H1 (cell line): Measurements from ENCODE around the gene PPM1F. TPM values are rescaled to one million over a fixed set of nuclear protein-coding genes. Genes with fewer than 3 reads are reported as not detected.

ENCODE experiments used
- ASH2L ChIP-seq: fragments of 200-600, 300-600 bp; sonication (generic); IDR thresholded peaks from one replicate; pipeline ENCODE4 v1.7.1; 2017; ENCODE audit warnings: low read length
- ATF3 ChIP-seq: IDR thresholded peaks from 2 replicates; pipeline ENCODE4 v1.6.1; 2011; ENCODE audit warnings: low read depth, mild to moderate bottlenecking, low read length; ENCODE audit not compliant: insufficient read depth
- BCL11A ChIP-seq, 2 experiments: IDR thresholded peaks; one replicate each; pipeline ENCODE4 v1.6.1; 2011; ENCODE audit warnings: low read depth in 2 of 2, low read length in 2 of 2, mild to moderate bottlenecking in 2 of 2
- CHD2 ChIP-seq: IDR thresholded peaks from 2 replicates; pipeline ENCODE4 v1.6.1; 2012; ENCODE audit warnings: low read length, improper control_type of control experiment
- CHD7 ChIP-seq: fragments of 300-600 bp; sonication (generic); IDR thresholded peaks from 2 replicates; pipeline ENCODE4 v1.7.1; 2012; ENCODE audit warnings: low read length, moderate library complexity, mild to moderate bottlenecking, inconsistent platforms; ENCODE audit not compliant: insufficient replicate concordance
- HDAC2 ChIP-seq, 2 experiments: fragments of 300-600 bp in 1 of 2; sonication (generic) in 1 of 2; IDR thresholded peaks; 2 replicates each; pipeline ENCODE4 v1.6.1; 2011 to 2012; ENCODE audit warnings: low read depth in 2 of 2, low read length in 2 of 2, mild to moderate bottlenecking in 2 of 2, moderate library complexity in 2 of 2, borderline replicate concordance in 1 of 2, inconsistent platforms in 1 of 2
- JUND ChIP-seq: IDR thresholded peaks from 2 replicates; pipeline ENCODE4 v1.6.1; 2011; ENCODE audit warnings: mild to moderate bottlenecking, improper control_type of control experiment, low read length
- RXRA ChIP-seq: IDR thresholded peaks from 2 replicates; pipeline ENCODE4 v1.6.1; 2011; ENCODE audit warnings: low read depth, mild to moderate bottlenecking, low read length, moderate library complexity; ENCODE audit not compliant: insufficient read depth
- SP1 ChIP-seq: IDR thresholded peaks from 2 replicates; pipeline ENCODE4 v1.6.1; 2011; ENCODE audit warnings: low read depth, low read length
- SP4 ChIP-seq: IDR thresholded peaks from 2 replicates; pipeline ENCODE4 v1.6.1; 2012; ENCODE audit warnings: low read length, inconsistent platforms
- polyA plus RNA-seq, 7 experiments: library from polyadenylated mRNA; depleted of rRNA in 3 of 7; stranded (reverse) in 5 of 7; unstranded in 2 of 7; fragments of >200 nt in 5 of 7; fragments of 200-250 nt in 2 of 7; gene quantifications; 1 replicate in 5 of 7; 2 replicates in 1 of 7; 4 replicates in 1 of 7; pipeline versions ENCODE4 v1.2.1 to v1.2.3, GENCODE V29; 2011 to 2013; ENCODE audit warnings: missing spikeins in 2 of 7, mixed read lengths in 2 of 7
- total RNA-seq: library from RNA; stranded (reverse); fragmentation: NEBNext Ultra II Directional; extraction: Animal tissue kit (Norgen Biotek cat#: 25700); gene quantifications from 2 replicates; pipeline ENCODE4 v1.2.1, GENCODE V29; 2021

The PPM1F gene
- total and polyA plus RNA-seq, 2 of the 8 experiments (the other 6 are each of a cell fraction or from before 2014, with no cell fraction given): 12.4 to 22.8 TPM

DNA sequence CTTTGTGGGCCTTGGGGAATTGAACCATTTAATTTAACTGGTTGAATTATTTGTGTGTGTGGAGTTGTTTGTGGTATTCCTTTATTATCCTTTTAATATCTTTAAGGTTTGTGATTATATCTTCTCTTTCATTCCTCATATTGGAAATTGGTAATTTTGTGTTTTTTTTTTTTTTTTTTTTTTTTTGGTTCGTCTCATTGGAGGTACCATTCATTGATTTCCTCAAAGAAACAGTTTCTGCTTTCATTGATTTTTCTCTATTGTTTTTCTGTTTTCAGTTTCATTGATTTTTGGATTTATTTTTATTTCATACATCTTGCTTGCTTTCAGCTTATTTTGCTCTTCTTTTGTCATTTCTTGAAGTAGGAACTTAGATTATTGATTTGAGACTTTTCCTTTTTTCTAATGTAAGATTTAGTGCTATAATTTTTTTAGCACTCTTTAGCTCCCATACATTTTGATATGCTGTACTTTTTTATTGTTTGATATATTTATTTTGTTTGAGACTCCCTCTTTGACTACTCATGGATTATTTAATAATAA lies 54.2 kb downstream of the PPM1F start (continued):
- no peak for TF ChIP-seq CHD7
- no peak for TF ChIP-seq SP1
- TF ChIP-seq CHD2: no peak
- TF ChIP-seq HDAC2 (IDR thresholded peaks at IDR 0.05; ENCODE audit: borderline replicate concordance in 1 of 2, low read depth in 2 of 2, low read length in 2 of 2): no peak
- TF ChIP-seq SP4: no peak
- no peak for TF ChIP-seq BCL11A (IDR thresholded peaks at IDR 0.05; ENCODE audit: low read depth in 2 of 2, low read length in 2 of 2)
- no peak for TF ChIP-seq ATF3
- TF ChIP-seq ASH2L: no peak
- TF ChIP-seq RXRA: no peak
- no peak for TF ChIP-seq JUND
